ENCODE data around the gene PRPF19.

DNA sequence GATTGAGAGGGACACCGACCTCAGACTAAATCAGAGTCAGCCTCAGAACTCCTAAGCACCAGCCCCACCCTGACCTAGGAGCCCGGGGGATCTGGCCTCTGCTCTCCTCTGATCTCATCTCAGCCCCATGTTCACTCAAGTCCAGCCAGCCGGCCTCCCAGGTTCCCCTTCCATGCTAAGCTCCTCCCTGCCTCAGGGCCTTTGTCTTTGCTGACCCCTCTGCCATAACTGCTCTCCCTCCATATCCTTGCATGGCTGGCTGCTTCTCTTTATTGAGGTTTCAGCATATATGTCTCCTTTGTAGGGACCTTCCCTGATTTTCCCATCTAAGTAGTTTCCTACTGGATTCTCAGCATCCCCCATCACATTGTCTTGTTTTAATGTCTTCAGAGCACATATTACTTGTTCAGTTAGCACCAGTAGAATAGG is 46.4 kb upstream of the PRPF19 start:
- TF ChIP-seq, protein P1, sequence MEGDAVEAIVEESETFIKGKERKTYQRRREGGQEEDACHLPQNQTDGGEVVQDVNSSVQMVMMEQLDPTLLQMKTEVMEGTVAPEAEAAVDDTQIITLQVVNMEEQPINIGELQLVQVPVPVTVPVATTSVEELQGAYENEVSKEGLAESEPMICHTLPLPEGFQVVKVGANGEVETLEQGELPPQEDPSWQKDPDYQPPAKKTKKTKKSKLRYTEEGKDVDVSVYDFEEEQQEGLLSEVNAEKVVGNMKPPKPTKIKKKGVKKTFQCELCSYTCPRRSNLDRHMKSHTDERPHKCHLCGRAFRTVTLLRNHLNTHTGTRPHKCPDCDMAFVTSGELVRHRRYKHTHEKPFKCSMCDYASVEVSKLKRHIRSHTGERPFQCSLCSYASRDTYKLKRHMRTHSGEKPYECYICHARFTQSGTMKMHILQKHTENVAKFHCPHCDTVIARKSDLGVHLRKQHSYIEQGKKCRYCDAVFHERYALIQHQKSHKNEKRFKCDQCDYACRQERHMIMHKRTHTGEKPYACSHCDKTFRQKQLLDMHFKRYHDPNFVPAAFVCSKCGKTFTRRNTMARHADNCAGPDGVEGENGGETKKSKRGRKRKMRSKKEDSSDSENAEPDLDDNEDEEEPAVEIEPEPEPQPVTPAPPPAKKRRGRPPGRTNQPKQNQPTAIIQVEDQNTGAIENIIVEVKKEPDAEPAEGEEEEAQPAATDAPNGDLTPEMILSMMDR (conservative IDR thresholded peaks at IDR 0.05; ENCODE audit: low read depth, low read length), result no peak
- TF ChIP-seq EZH2 (IDR thresholded peaks at IDR 0.05; ENCODE audit: borderline replicate concordance, low read depth, low read length, poor library complexity, severe bottlenecking), result no peak

Measured in A673 (cell line).